HEK293 (cell line): ENCODE results near the gene PGC.
A peak's percentile ranks its signal among the peaks of the same experiment; 100 is the strongest.

Source experiments
- CTCF ChIA-PET: fragments of 350-600 bp; formaldehyde crosslinking; extraction: SDS; loops from one replicate; lab custom pipeline; 2021; ENCODE audit warnings: antibody characterized with exemption; lab: Yijun Ruan, JAX
- POLR2A ChIA-PET: fragments of 300-600 bp; formaldehyde crosslinking; extraction: SDS; loops from one replicate; lab custom pipeline; 2020; ENCODE audit warnings: antibody characterized with exemption, inconsistent platforms; lab: Yijun Ruan, JAX
- H3K27ac ChIP-seq: fragments of 200-500 bp; sonication (Bioruptor generic); 2 replicates; pipeline ENCODE4 v1.5.1; 2014; ENCODE audit warnings: low read depth, low read length, control low read depth, inconsistent platforms; ENCODE audit errors: extremely low read depth
- H3K36me3 ChIP-seq, 2 experiments: fragments of 200-500 bp in 1 of 2; sonication (Bioruptor generic) in 1 of 2; 1 replicate in 1 of 2; 2 replicates in 1 of 2; pipeline ENCODE4 v1.5.1; 2014 to 2017; ENCODE audit warnings: inconsistent platforms in 2 of 2, low read length in 2 of 2; ENCODE audit not compliant: control insufficient read depth in 2 of 2, insufficient read depth in 1 of 2
- H3K4me1 ChIP-seq: fragments of 200-500 bp; sonication (Bioruptor generic); 2 replicates; pipeline ENCODE4 v1.5.1; 2014; ENCODE audit warnings: mild to moderate bottlenecking, low read length, inconsistent platforms; ENCODE audit not compliant: control insufficient read depth, insufficient read depth
- H3K4me3 ChIP-seq: 2 replicates; pipeline ENCODE4 v1.5.1; 2011; ENCODE audit warnings: low read depth, mild to moderate bottlenecking, control low read depth, low read length, moderate library complexity
- H3K9me3 ChIP-seq: fragments of 200-500 bp; sonication (Bioruptor generic); 2 replicates; pipeline ENCODE4 v1.5.1; 2014; ENCODE audit warnings: low read depth, low read length, inconsistent platforms; ENCODE audit not compliant: control insufficient read depth, insufficient read depth
- GLI2 ChIP-seq: fragments of 450-650 bp; formaldehyde crosslinking; IDR thresholded peaks from 2 replicates; pipeline ENCODE4; 2017; ENCODE audit warnings: missing biosample characterization, missing genetic modification characterization, low read depth, borderline replicate concordance
- HOXA7 ChIP-seq: sonication (generic); formaldehyde crosslinking; IDR thresholded peaks from 2 replicates; pipeline ENCODE4 v1.8.1; 2022; ENCODE audit warnings: missing genetic modification reagents, borderline replicate concordance
- SCRT1 ChIP-seq: fragments of 450-650 bp; formaldehyde crosslinking; IDR thresholded peaks from 2 replicates; pipeline ENCODE4 v1.5.1; 2016; ENCODE audit warnings: missing biosample characterization, missing genetic modification characterization, borderline replicate concordance
- YY2 ChIP-seq: fragments of 450-650 bp; formaldehyde crosslinking; IDR thresholded peaks from 2 replicates; pipeline ENCODE4 v1.5.1; 2016; ENCODE audit warnings: missing biosample characterization, missing genetic modification characterization
- ZBTB17 ChIP-seq: fragments of 450-650 bp; formaldehyde crosslinking; IDR thresholded peaks from 2 replicates; pipeline ENCODE4 v1.5.1; 2016; ENCODE audit warnings: missing biosample characterization, missing genetic modification characterization
- ZBTB44 ChIP-seq: fragments of 450-650 bp; IDR thresholded peaks from 2 replicates; pipeline ENCODE4 v1.5.1; 2018; ENCODE audit warnings: missing biosample characterization, mild to moderate bottlenecking, missing genetic modification characterization
- ZBTB8A ChIP-seq: fragments of 450-650 bp; formaldehyde crosslinking; IDR thresholded peaks from 2 replicates; pipeline ENCODE4 v1.5.1; 2016; ENCODE audit warnings: missing biosample characterization, missing genetic modification characterization
- ZEB2 ChIP-seq: fragments of 450-650 bp; formaldehyde crosslinking; IDR thresholded peaks from 2 replicates; pipeline ENCODE4 v1.5.1; 2016; ENCODE audit warnings: missing biosample characterization, missing genetic modification characterization
- ZNF140 ChIP-seq: fragments of 450-650 bp; formaldehyde crosslinking; IDR thresholded peaks from 2 replicates; pipeline ENCODE4 v1.5.1; 2016; ENCODE audit warnings: missing biosample characterization, missing genetic modification characterization
- ZNF148 ChIP-seq: fragments of 450-650 bp; formaldehyde crosslinking; IDR thresholded peaks from 2 replicates; pipeline ENCODE4 v1.5.0; 2017; ENCODE audit warnings: missing biosample characterization, missing genetic modification characterization, borderline replicate concordance
- ZNF174 ChIP-seq: fragments of 450-650 bp; formaldehyde crosslinking; IDR thresholded peaks from 2 replicates; pipeline ENCODE4 v1.5.0; 2017; ENCODE audit warnings: missing biosample characterization, mild to moderate bottlenecking, missing genetic modification characterization
- ZNF335 ChIP-seq: fragments of 450-650 bp; formaldehyde crosslinking; conservative IDR thresholded peaks from 2 replicates; pipeline ENCODE4 v1.5.1; 2016; ENCODE audit warnings: missing biosample characterization, missing genetic modification characterization
- ZNF391 ChIP-seq: fragments of 450-650 bp; formaldehyde crosslinking; IDR thresholded peaks from 2 replicates; pipeline ENCODE4 v1.5.1; 2016; ENCODE audit warnings: low read depth, missing biosample characterization, missing genetic modification characterization, borderline replicate concordance
- ZNF394 ChIP-seq: fragments of 450-650 bp; formaldehyde crosslinking; IDR thresholded peaks from 2 replicates; pipeline ENCODE4 v1.5.1; 2016; ENCODE audit warnings: missing biosample characterization, missing genetic modification characterization, mild to moderate bottlenecking, moderate library complexity, borderline replicate concordance
- ZNF473 ChIP-seq: fragments of 450-650 bp; formaldehyde crosslinking; IDR thresholded peaks from 2 replicates; pipeline ENCODE4 v1.5.1; 2017; ENCODE audit warnings: missing biosample characterization, missing genetic modification characterization
- ZNF561 ChIP-seq: fragments of 450-650 bp; IDR thresholded peaks from 2 replicates; pipeline ENCODE4 v1.5.1; 2018; ENCODE audit warnings: missing biosample characterization, missing genetic modification characterization, borderline replicate concordance
- ZNF571 ChIP-seq: fragments of 450-650 bp; formaldehyde crosslinking; IDR thresholded peaks from 2 replicates; pipeline ENCODE4 v1.5.0; 2017; ENCODE audit warnings: missing biosample characterization, missing genetic modification characterization
- ZNF585B ChIP-seq: fragments of 450-650 bp; formaldehyde crosslinking; IDR thresholded peaks from 2 replicates; pipeline ENCODE4 v1.5.1; 2016; ENCODE audit warnings: missing biosample characterization, missing genetic modification characterization
- ZNF600 ChIP-seq: fragments of 450-650 bp; formaldehyde crosslinking; IDR thresholded peaks from 2 replicates; pipeline ENCODE4 v1.5.1; 2016; ENCODE audit warnings: missing biosample characterization, missing genetic modification characterization
- ZNF621 ChIP-seq: fragments of 450-650 bp; formaldehyde crosslinking; IDR thresholded peaks from 2 replicates; pipeline ENCODE4 v1.5.1; 2017; ENCODE audit warnings: missing biosample characterization, missing genetic modification characterization
- ZNF639 ChIP-seq: fragments of 450-650 bp; formaldehyde crosslinking; IDR thresholded peaks from 2 replicates; pipeline ENCODE4 v1.5.1; 2016; ENCODE audit warnings: missing biosample characterization, missing genetic modification characterization
- ZNF660 ChIP-seq: fragments of 450-650 bp; IDR thresholded peaks from 2 replicates; pipeline ENCODE4 v1.5.1; 2018; ENCODE audit warnings: missing biosample characterization, mild to moderate bottlenecking, missing genetic modification characterization
- ZNF768 ChIP-seq: fragments of 450-650 bp; formaldehyde crosslinking; IDR thresholded peaks from 2 replicates; pipeline ENCODE4 v1.5.1; 2018; ENCODE audit warnings: missing biosample characterization, mild to moderate bottlenecking, missing genetic modification characterization
- ZSCAN30 ChIP-seq: fragments of 450-650 bp; IDR thresholded peaks from 2 replicates; pipeline ENCODE4 v1.5.1; 2018; ENCODE audit warnings: missing biosample characterization, mild to moderate bottlenecking, missing genetic modification characterization, moderate library complexity
- TF ChIP-seq, protein P1 (sequence below): fragments of 450-650 bp; formaldehyde crosslinking; IDR thresholded peaks from 2 replicates; pipeline ENCODE4 v1.5.1; 2016; ENCODE audit warnings: missing biosample characterization, missing genetic modification characterization
- TF ChIP-seq, protein P2 (sequence below): fragments of 450-650 bp; formaldehyde crosslinking; IDR thresholded peaks from 2 replicates; pipeline ENCODE4 v1.5.1; 2016; ENCODE audit warnings: missing biosample characterization, missing genetic modification characterization

PGC gene

GRCh38 chr6:41736186-41736733, 10.9 kb downstream of the PGC start (continued):
- TF ChIP-seq ZNF148 (tag by site-specific recombination) (no peak), ZNF600 (tag by site-specific recombination) (0 out of 2 replicates have a peak, but pooled peaks have one; percentile 0), ZSCAN30 (tag by site-specific recombination) (no peak), ZNF473 (tag by site-specific recombination) (no peak), ZNF585B (tag by site-specific recombination) (no peak), ZNF571 (tag by site-specific recombination) (no peak), ZNF391 (no peak), YY2 (no peak)
- TF ChIP-seq, protein P1, sequence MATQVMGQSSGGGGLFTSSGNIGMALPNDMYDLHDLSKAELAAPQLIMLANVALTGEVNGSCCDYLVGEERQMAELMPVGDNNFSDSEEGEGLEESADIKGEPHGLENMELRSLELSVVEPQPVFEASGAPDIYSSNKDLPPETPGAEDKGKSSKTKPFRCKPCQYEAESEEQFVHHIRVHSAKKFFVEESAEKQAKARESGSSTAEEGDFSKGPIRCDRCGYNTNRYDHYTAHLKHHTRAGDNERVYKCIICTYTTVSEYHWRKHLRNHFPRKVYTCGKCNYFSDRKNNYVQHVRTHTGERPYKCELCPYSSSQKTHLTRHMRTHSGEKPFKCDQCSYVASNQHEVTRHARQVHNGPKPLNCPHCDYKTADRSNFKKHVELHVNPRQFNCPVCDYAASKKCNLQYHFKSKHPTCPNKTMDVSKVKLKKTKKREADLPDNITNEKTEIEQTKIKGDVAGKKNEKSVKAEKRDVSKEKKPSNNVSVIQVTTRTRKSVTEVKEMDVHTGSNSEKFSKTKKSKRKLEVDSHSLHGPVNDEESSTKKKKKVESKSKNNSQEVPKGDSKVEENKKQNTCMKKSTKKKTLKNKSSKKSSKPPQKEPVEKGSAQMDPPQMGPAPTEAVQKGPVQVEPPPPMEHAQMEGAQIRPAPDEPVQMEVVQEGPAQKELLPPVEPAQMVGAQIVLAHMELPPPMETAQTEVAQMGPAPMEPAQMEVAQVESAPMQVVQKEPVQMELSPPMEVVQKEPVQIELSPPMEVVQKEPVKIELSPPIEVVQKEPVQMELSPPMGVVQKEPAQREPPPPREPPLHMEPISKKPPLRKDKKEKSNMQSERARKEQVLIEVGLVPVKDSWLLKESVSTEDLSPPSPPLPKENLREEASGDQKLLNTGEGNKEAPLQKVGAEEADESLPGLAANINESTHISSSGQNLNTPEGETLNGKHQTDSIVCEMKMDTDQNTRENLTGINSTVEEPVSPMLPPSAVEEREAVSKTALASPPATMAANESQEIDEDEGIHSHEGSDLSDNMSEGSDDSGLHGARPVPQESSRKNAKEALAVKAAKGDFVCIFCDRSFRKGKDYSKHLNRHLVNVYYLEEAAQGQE (tag by site-specific recombination) = no peak
- TF ChIP-seq, all 188 proteins: peak for 3

DNA sequence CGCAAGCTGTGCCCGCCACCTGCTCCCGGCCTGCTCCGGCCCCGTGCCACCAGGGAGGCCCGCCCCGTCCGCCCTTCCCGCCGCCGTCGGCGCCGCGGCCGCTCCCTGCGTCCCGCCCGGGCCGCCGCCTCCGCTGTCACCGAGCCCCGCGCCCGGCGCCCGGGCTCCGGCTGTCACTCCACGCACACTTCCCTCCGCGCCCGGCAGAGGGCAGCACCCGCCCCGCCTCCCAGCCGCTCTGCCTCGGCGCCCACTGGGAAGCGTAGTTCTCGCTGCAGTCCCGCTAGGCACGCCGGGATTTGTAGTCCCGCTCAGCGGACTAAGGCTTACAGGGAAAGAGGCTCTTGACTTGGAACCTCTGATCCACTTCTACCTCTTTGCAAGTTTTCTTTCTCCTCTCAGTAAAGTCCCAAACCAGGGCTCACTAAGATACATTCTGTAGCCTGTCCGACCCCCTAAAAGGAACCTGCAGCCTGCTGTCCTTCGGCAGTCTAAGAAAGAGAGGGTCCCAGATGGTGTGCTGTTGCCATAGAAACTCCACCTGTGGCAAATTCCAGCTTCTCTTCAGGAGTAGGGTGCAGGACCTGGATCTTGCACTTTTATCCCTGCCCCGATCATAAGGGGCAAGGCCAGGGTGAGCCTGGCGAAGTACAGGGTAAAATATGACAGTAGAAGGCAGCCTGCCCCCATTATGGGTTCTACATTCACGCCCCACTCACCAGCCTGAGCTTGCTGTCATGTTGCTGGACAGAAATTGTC, 11.6 kb downstream of the PGC start, which contains the start of gene TFEB:
Gene TFEB, minus strand, starts transcription at position 182 of the 759 bp plus-strand sequence. CDS start 44,395 bp downstream, outside the sequence.
- H3K27ac ChIP-seq = peak within 1 kb of the TSS; percentile 58; the same call in 1 of the 2 replicates
- no peaks in the 10 kb centered on the region for H3K36me3 ChIP-seq
- peak within 1 kb of the TSS; percentile 58 for H3K4me3 ChIP-seq
- no peaks in the 10 kb centered on the region for H3K9me3 ChIP-seq
- POLR2A ChIA-PET = interaction anchor here (0.9 to 2.1 kb wide), 2 partner anchors 12 to 44 kb away, joined by 3 to 6 read pairs; partner anchors contain the start of gene FRS3
- CTCF ChIA-PET = interaction anchor here (0.6 to 6.7 kb wide), 21 partner anchors 9 to 367 kb away, joined by 3 to 51 read pairs (median 4); partner anchors contain the start of genes BYSL, MED20, PRICKLE4 and TOMM6
- H3K4me1 ChIP-seq = 0 out of 2 replicates have a peak, but pooled peaks cover 3% of the 10 kb centered on the region
- TF ChIP-seq HOXA7 (CRISPR knock-in tag) (no peak), ZBTB8A (tag by site-specific recombination) (peak; percentile 74), ZNF660 (tag by site-specific recombination) (peak; percentile 83; the same call in 1 of the 2 replicates), ZNF174 (tag by site-specific recombination) (no peak), ZNF639 (0 out of 2 replicates have a peak, but pooled peaks have one; percentile 30), ZNF140 (tag by site-specific recombination) (no peak), GLI2 (tag by site-specific recombination) (no peak), ZBTB44 (tag by site-specific recombination) (0 out of 2 replicates have a peak, but pooled peaks have one; percentile 42), ZEB2 (tag by site-specific recombination) (peak; percentile 71), ZNF335 (tag by site-specific recombination) (no peak; the same call in 1 of the 2 replicates), ZBTB17 (peak; percentile 67), ZNF768 (no peak), ZNF561 (tag by site-specific recombination) (no peak), ZNF394 (tag by site-specific recombination) (peak; percentile 38; the same call in 1 of the 2 replicates), ZNF621 (tag by site-specific recombination) (no peak), SCRT1 (tag by site-specific recombination) (no peak)
- TF ChIP-seq, protein P2, sequence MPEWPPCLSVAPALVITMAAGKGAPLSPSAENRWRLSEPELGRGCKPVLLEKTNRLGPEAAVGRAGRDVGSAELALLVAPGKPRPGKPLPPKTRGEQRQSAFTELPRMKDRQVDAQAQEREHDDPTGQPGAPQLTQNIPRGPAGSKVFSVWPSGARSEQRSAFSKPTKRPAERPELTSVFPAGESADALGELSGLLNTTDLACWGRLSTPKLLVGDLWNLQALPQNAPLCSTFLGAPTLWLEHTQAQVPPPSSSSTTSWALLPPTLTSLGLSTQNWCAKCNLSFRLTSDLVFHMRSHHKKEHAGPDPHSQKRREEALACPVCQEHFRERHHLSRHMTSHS = no peak
